ENCODE results near the gene H2BK1.

Gene H2BK1

DNA sequence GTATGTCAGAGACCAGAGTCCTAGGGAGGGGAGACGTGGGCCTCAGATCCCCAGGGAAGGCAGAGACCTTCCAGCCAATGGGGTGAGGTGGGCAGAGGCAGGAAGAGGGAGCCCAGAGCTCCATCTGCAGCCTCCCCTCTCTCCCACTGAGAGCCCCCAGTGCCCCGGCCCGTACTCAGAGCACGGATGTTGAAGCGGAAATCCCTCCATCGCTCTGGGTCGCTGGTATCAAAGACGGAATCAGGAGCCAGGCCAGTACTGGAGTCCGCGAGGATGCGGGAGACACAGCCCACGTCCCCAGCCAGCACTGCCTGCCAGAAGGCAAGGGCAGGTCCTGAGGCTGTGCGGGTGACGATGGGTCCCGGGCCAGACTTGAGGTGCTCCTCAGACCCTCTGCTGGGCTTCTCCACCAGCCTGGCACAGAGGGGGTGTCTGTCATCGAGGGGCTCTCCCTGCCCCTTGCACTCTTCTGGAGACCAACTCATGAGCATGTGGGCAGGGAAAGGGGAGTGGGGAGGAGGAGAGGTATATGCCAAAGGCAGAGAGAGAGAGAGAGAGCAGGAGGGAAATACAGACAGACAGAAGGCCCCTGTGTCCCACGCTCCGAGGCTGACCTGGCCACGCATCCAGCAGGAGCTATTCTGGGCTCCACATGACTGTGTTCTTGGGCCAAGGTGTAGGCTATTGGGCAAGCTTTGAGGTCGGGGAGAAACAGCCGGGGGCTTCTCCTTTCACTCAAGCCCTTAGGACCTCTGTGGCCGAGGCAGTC, 23.5 kb downstream of the H2BK1 start, which contains the start of gene ASB10:
Gene ASB10, minus strand, starts transcription at position 611 of the 769 bp plus-strand sequence. Its CDS starts 120 bp downstream, at position 491.
- no peak for TF ChIP-seq PAX5 (IDR thresholded peaks at IDR 0.05; ENCODE audit: insufficient read depth, low read length, severe bottlenecking)
- FAIRE-seq: no peak
- DNase-seq (ENCODE audit: insufficient read length, low spot score): no peak

DNA sequence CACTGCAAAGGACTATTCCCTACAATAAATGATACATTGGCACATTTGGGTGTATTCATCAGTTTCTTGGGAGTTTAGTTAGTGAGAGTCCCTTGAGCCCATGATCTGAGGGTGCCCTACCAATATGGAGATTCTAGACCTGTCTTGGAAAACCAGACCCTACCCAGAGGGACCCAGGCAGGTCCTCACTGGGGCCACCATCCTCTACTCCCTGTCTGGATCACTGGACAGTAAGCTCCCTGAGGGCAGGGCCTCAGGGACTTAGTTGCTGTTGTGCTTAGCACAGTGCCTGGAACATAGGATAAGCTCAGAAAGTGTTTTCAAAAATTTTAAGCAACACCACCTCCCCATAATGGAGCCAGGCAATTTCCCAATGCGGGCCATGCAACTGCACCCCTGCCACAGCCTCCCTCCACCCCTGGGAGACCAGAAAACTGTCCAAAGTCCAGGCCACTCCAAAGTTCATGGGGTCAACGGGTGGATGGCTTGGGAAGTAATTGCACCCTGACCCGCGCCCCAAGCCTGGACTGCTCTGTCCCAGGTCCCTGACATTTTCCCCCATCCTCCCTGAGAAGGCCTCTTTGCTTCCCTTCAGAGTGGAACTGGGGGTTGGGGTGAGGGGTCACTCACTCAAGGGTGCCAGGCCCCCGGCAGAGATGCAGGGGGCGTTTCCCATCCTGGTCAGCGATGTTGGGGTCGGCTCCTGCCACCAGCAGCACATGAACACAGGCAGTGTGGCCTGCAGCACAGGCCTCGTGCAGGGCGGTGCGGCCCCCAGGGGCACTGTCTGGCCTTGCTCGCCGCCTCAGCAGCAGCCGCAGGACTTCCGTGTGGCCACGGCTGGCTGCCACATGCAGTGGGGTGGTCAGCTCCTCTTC, 24.3 kb downstream of the H2BK1 start:
- FAIRE-seq (no peak), DNase-seq (ENCODE audit: insufficient read length, low spot score) (no peak)
- no peak for TF ChIP-seq POU2F2 (IDR thresholded peaks at IDR 0.05; ENCODE audit: low read depth, low read length)
- TF ChIP-seq PAX5 (IDR thresholded peaks at IDR 0.05; ENCODE audit: insufficient read depth, low read length, severe bottlenecking): no peak
- no peak for TF ChIP-seq POLR2A (IDR thresholded peaks at IDR 0.05; ENCODE audit: low read depth, low read length)
- TF ChIP-seq POLR2AphosphoS5 (IDR thresholded peaks at IDR 0.05; ENCODE audit: low read depth, low read length): no peak
- no peak for TF ChIP-seq SPI1 (IDR thresholded peaks at IDR 0.05; ENCODE audit: low read depth, low read length)

DNA sequence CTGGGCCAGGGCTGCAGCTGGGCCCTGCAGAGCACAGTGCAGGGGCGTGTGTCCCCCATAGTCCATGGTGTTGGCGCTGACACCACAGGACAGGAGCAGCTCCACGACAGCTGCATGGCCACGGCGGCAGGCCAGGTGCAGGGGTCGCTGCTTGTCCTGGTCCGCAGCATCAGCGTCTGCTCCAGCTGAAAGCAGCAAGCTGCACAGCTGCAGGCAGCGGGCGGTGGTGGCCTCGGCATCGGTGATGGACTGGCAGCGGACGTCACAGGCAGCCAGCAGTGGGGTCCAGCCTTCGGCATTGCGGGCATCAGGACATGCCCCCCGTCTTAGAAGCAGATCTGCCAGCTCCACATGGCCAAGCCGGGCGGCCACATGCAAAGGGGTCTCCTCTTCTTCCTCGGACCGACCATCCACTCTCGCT, 29.3 kb downstream of the H2BK1 start:
- FAIRE-seq: no peak
- no peak for DNase-seq (ENCODE audit: insufficient read length, low spot score)
- TF ChIP-seq PAX5 (IDR thresholded peaks at IDR 0.05; ENCODE audit: insufficient read depth, low read length, severe bottlenecking) (no peak), TAF1 (IDR thresholded peaks at IDR 0.05; ENCODE audit: low read depth, low read length) (no peak), POLR2AphosphoS5 (IDR thresholded peaks at IDR 0.05; ENCODE audit: low read depth, low read length) (no peak), SPI1 (IDR thresholded peaks at IDR 0.05; ENCODE audit: low read depth, low read length) (no peak), POU2F2 (IDR thresholded peaks at IDR 0.05; ENCODE audit: low read depth, low read length) (no peak), POLR2A (IDR thresholded peaks at IDR 0.05; ENCODE audit: low read depth, low read length) (no peak)

DNA sequence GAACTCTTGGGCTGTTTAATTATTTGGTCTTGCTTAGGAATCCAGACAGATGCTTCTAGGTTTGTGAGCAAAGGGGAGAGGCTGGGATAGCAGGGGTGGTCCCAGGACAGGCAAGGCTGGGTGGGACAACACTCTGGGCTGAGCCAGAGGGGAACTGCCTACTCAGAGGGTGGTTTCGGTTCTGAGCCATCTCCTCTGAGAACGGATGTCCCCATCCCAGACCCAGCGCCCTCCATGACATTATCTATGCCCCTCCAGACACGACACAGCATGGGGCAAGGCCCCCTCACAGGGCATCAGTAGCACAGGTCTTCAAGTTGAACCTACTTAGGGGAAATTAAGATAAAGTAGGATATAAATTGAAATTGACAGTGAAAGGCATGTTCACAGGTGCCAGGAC, 30.3 kb downstream of the H2BK1 start:
- no peak for DNase-seq (ENCODE audit: insufficient read length, low spot score)
- FAIRE-seq: no peak
- TF ChIP-seq SPI1 (IDR thresholded peaks at IDR 0.05; ENCODE audit: low read depth, low read length): no peak
- TF ChIP-seq TAF1 (IDR thresholded peaks at IDR 0.05; ENCODE audit: low read depth, low read length): no peak
- TF ChIP-seq POU2F2 (IDR thresholded peaks at IDR 0.05; ENCODE audit: low read depth, low read length): no peak

DNA sequence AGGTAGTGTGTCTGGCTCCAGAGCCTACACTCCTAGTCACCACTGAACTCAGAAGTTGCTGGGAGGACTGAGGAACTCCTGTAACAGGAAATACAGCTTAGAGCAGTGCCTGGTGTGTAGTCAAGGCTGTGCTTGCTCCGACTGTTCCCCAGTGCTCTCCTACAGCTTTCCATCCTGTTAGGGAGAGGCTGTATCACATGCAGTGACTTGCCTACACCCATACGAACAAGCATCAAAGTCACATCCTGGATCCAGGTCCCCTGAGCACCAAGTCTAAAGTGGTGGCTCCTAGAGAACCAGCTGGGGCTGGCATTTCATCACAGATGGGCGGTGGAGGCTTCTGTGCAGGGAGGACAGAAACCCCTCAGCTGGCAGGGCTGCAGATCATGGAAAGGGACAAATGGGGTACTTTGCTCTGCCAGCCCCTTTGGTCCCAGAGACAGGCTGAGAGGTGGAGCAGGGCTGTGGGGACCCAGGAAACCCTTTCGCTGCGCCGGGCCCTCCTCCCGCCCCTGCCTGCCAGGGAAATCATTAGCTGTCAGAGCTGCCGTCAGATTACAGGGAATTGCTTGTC, 30.9 kb downstream of the H2BK1 start:
- DNase-seq (ENCODE audit: insufficient read length, low spot score) (no peak), FAIRE-seq (no peak)
- TF ChIP-seq POLR2A (IDR thresholded peaks at IDR 0.05; ENCODE audit: low read depth, low read length) (no peak), SPI1 (IDR thresholded peaks at IDR 0.05; ENCODE audit: low read depth, low read length) (no peak), POLR2AphosphoS5 (IDR thresholded peaks at IDR 0.05; ENCODE audit: low read depth, low read length) (no peak), PAX5 (IDR thresholded peaks at IDR 0.05; ENCODE audit: insufficient read depth, low read length, severe bottlenecking) (no peak), TAF1 (IDR thresholded peaks at IDR 0.05; ENCODE audit: low read depth, low read length) (no peak), POU2F2 (IDR thresholded peaks at IDR 0.05; ENCODE audit: low read depth, low read length) (no peak)

DNA sequence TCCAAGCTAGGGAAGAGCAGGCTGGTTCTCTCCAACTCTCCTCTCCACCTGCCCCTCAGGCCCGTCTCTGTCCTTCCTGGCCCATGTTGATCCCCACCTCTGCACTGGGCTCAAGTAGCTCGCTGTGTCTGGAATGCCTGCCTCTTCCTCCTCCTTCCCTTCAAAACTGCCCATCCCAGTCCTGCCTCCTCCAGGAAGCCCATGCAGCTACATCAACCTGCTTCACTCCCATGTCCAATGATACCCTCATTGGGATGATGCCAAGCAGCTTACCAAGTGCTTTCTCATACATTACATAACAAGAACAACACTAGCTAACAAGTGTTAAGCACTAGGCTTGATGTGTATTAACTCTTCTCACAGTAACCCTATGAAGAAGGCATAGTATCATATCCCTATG, 31.5 kb downstream of the H2BK1 start:
- DNase-seq (ENCODE audit: insufficient read length, low spot score): no peak
- TF ChIP-seq POU2F2 (IDR thresholded peaks at IDR 0.05; ENCODE audit: low read depth, low read length): no peak
- no peak for FAIRE-seq

DNA sequence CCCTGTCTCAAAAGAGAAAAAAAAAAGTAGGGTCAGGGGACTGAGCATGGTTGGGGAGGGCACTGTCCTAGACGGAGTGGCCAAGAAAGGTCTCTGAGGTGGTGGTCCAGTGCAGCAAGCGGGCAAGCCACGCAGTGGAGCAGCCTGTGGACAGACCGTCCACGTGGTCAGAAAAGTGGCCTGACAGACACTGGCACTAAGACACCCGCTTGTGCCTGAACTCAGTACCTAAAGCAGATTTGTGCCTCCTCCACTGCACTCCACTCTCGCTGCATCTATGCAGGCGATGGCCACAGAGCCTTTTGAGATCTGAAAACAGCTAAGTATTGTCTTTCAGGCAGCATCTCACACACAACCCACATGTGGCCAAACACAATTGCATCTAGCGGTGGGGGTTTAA, 32.1 kb downstream of the H2BK1 start:
- TF ChIP-seq PAX5 (IDR thresholded peaks at IDR 0.05; ENCODE audit: insufficient read depth, low read length, severe bottlenecking) (no peak), POLR2AphosphoS5 (IDR thresholded peaks at IDR 0.05; ENCODE audit: low read depth, low read length) (no peak), SPI1 (IDR thresholded peaks at IDR 0.05; ENCODE audit: low read depth, low read length) (no peak), TAF1 (IDR thresholded peaks at IDR 0.05; ENCODE audit: low read depth, low read length) (no peak), POLR2A (IDR thresholded peaks at IDR 0.05; ENCODE audit: low read depth, low read length) (no peak), POU2F2 (IDR thresholded peaks at IDR 0.05; ENCODE audit: low read depth, low read length) (no peak)
- FAIRE-seq: no peak
- DNase-seq (ENCODE audit: insufficient read length, low spot score): no peak

DNA sequence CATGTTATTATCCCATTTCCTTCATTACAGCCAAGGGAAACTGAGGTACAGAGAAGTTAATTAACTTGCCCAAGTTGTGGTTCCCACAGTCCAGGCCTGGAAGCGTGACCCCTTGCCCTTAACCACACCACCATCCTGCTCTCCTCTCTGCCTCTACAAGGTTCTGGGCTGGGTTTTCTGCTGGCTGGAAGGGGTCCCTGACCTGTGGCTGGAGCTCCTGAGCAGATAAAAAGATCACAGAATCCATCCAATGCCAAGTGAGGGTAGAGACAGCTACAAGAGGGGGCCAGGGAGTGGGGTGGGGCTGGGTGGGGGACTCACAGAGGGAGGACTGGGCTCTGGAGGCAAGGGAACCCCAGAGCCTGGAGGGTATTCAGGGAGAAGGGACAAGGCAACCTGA, 33.0 kb downstream of the H2BK1 start:
- TF ChIP-seq POU2F2 (IDR thresholded peaks at IDR 0.05; ENCODE audit: low read depth, low read length): no peak
- TF ChIP-seq POLR2A (IDR thresholded peaks at IDR 0.05; ENCODE audit: low read depth, low read length): no peak
- no peak for TF ChIP-seq SPI1 (IDR thresholded peaks at IDR 0.05; ENCODE audit: low read depth, low read length)
- TF ChIP-seq POLR2AphosphoS5 (IDR thresholded peaks at IDR 0.05; ENCODE audit: low read depth, low read length): no peak
- no peak for TF ChIP-seq TAF1 (IDR thresholded peaks at IDR 0.05; ENCODE audit: low read depth, low read length)
- no peak for TF ChIP-seq PAX5 (IDR thresholded peaks at IDR 0.05; ENCODE audit: insufficient read depth, low read length, severe bottlenecking)
- no peak for DNase-seq (ENCODE audit: insufficient read length, low spot score)
- no peak for FAIRE-seq

DNA sequence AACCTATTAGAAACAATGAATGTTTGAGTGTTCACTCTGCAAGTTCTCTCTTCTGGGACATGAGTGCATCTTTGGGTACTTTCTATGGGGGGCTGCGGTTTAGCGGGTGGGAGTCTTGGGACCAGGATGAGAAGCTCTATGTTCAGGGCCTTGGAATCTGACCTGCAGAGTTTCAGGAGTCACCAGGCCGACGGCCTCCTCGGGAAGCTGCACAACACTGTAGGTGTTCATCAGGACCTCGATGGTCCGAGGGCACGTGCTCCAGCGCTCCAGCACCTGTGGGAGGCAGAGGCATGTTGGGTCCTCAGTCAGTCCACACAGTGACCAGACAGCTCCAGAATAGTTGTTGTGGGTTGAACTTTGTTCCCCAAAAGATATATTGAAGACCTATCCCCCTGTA, 33.9 kb downstream of the H2BK1 start:
- no peak for FAIRE-seq
- no peak for DNase-seq (ENCODE audit: insufficient read length, low spot score)
- no peak for TF ChIP-seq POLR2AphosphoS5 (IDR thresholded peaks at IDR 0.05; ENCODE audit: low read depth, low read length)
- TF ChIP-seq PAX5 (IDR thresholded peaks at IDR 0.05; ENCODE audit: insufficient read depth, low read length, severe bottlenecking): no peak
- no peak for TF ChIP-seq SPI1 (IDR thresholded peaks at IDR 0.05; ENCODE audit: low read depth, low read length)
- no peak for TF ChIP-seq POU2F2 (IDR thresholded peaks at IDR 0.05; ENCODE audit: low read depth, low read length)
- TF ChIP-seq TAF1 (IDR thresholded peaks at IDR 0.05; ENCODE audit: low read depth, low read length): no peak
- no peak for TF ChIP-seq POLR2A (IDR thresholded peaks at IDR 0.05; ENCODE audit: low read depth, low read length)
